Kidney capillary endothelial cell (primary cell): ENCODE data around the gene SSH2.

Source experiments
- DNase-seq: peaks from one replicate; pipeline ENCODE4 v3.0.0-alpha.2; 2018; ENCODE audit warnings: low spot score

The SSH2 gene

DNA sequence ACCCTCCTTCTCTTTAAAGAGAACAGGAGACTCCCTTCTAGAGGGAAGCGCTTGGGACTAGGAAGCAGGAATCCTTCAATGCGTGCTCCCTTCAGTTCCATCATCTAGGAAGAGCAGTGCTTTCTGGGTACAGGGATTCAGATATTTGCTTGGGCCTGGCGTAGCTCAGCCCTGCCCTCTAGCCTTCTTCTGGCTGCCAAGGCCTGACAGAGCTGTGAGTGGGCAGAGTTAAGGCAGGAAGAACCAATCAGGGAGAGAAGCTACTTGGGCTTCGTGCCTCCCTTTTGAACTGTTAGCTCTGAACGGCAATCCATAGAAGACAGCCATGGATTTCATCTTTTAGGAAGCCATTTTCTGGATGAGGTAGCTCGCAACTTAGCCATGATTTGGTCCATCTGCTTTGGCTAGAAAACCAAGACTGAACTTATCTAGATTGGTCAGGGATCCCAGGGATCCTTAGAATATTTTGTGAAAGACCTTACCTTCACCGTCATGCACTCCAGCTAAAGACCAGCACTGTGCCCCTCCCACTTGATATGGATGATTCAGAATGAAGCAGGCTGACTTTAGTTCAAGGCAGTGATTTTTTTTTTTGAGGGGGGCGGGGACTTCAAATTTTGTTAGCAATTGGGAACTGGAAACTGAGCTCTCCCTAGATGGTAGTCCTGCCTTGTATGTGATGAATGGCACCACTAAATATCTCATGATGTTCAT, 304.8 kb downstream of the SSH2 start:
- DNase-seq, result no peak

DNA sequence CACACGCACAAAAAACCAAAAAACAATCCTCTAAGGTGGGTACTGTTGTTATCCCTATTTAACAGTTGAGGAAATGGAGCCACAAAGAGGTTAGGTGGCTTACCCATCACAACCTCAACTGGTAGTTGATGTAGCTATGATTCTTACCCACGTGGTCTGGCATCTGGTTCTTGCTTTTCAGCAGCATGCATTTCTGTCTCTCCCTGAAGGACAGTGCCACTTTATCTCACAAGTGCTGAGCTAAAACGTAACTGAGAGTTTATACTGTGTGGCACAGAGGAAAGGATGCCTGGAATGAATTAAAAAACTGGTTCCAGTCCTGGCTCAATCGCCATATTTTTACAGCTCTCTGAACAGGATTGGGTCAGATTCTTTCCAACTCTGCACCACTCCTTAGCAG, 305.4 kb downstream of the SSH2 start:
- no peak for DNase-seq

GRCh38 chr17:29623283-29623647, 306.8 kb downstream of the SSH2 start:
- no peak for DNase-seq

GRCh38 chr17:29622337-29623282, 307.4 kb downstream of the SSH2 start, which contains the start of gene CORO6:
Gene CORO6, minus strand, starts transcription at chr17:29622912. Its CDS starts 1,491 bp downstream, at chr17:29621421.
- no peak for DNase-seq

GRCh38 chr17:29621751-29622194, 308.3 kb downstream of the SSH2 start:
- no peak for DNase-seq

- no peak for DNase-seq
Observed at GRCh38 chr17:29620779-29621500, 309.1 kb downstream of the SSH2 start.

DNA sequence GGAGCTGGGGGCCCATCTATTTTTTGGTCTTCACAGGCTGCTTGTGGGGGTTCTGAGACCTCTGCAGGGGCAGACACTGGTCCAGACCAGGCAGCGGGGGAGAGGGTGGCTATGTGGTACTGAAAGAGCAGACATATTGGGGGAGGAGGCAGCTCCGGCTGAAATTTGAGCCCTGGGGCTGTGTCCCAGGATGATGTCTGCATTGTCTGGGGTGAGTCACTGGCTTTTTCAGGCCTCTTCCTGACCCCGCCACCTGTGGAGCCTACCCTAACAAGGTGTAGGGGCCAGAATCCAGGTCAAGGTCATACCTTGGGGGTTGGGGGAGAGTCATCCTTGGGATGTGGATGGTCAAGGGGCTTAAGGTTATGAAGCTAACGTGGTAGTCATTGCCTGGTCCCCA, 309.8 kb downstream of the SSH2 start:
- no peak for DNase-seq

- no peak for DNase-seq
Observed at GRCh38 chr17:29619251-29619650, 310.8 kb downstream of the SSH2 start.

- no peak for DNase-seq
Observed at GRCh38 chr17:29618272-29619065, 311.6 kb downstream of the SSH2 start.

DNA sequence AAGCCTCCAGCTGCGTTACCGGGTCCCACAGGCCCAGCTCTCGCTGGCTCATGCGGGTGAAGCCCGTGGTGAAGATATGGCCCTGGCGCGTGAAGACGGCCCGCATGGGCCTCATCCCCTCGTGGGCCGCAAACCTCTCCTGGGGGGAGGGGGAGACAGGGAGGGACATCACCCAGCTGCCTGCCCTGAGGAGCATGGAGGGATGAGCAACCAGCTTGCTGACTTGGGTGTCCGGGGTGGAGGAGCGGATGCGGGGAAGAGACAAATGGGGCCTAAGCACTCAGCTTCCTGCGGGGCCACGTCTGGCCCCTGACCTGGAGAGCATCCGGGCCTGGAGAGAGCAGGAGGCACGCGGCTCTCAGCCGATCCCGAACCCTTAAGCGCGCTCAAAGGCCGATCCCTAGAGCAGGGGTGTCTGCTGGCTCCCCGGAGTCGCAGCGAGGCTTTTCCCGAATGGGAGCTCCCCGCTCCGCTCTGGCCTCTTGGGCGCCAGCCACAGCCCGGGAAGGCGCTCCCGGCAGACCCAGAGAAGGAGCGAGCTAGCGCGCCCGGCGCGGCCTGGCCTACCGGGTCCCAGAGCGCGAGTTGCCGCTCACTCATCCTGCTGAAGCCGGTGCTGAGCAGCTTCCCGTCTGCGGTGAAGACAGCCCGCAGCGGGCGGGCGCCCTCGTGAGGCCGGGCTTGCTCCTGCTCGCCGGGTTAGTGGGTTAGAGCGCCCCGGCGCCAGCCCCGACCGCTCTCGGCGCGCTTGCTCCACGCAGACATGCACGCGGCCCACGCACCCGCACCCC, 312.4 kb downstream of the SSH2 start:
- no peak for DNase-seq

DNA sequence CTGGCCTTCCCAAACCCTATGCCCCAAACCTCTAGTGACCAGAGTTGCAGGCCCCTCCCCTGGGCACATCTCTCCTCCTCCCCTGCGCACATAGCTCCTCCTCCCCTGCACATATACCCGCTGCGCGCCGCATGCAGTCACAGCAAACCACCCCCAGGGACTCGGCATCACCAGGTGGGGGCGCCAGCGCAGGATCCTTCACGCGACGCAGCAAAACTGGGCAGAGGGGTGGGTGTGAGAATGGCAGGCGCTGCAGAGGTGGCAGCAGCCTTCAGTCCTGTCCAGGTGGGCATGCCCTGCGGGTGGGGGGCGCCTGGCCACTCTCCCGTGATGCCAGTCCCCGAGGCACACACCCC, 312.9 kb downstream of the SSH2 start:
- DNase-seq, result peak; percentile 87

DNA sequence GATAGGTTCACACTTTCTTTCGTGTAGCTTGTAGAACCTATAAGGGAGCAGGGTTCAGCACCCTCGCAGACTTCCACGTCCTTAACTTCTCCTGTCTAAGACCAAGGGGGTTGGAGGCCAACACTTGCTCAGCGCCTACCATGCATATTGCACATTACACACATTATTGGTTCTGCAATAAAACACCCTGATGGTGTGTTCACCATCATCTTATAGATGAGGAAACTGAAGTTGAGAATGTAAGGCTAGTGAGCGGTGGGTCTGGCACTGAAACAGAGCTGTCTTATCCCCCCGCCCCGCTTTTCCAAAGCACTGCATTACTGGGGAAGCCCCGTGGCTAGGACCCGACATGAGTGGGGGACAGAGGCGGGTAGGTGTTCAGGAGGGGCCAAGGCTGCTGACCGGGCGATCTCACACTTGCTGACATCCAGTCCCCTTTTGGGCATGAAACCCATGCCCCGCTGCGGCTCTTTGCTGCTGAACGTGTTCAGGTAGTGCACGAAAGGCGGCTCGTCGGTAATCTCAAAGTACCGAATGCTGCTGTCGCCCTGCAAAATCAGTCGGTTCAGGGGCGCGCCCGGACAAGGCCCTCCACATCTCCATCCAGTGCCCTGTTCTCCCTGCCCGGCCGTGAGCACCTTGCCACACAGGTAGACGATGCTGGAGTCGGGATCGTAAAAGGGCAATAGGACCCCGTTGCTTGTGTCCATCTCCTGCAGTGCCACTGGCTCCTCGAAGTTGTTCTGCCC, 313.6 kb downstream of the SSH2 start:
- DNase-seq, result no peak

DNA sequence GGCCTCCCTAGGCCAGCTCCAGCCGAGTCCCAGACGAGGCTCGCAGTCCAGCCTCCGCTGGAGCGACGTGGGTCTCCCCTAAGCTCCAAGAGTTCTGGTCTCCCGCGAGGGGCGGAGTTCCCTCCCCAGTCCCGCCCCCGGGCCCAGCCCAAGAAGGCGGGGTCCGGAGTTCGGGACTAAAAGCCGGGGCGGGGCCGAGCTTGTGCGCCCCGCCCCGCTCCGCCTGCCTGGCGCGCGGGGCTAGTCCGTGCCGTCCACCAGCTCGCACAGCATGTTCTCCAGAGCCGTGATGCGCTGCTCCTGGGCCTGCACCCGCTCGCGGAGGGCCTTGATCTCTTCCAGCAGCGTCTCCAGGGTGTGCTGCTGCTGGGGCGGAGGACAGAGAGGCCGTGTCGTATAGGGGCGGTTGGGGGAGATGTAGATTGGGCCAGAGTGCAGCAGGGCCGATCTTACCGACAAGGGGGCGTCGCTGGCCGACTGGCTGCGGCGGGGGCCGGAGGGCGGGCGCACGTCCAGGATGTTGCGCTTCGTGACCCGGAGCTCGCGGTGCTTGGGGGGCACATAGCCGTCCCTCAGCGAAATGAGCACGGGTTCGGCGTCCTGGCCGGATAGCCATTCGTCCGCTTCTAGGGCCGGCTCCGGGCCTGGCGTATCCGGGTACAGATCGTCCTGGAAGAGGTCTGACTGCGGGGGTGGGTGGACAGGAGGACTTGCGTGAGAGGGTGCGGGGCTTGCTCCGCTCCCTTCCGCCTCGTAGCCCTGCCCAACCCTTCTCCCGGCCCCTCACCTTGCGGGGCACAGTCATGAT, 314.3 kb downstream of the SSH2 start:
- peak; percentile 85 for DNase-seq

DNA sequence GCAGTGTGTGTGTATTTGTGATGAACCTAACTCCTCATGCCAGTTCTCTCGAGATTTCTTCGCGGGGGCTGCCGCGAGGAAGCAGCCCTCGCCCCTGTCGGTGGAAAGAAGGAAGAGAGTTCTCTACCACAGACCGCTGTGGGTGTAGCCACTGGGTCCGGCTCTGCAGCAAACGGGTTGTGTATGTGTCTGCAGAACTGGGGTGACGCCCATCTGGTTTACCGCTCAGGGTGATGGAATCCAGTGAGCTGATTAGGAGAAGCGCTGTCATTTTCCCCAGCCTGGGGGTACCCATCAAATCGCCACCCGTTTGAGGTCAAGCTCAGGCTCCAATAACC, 315.0 kb downstream of the SSH2 start:
- no peak for DNase-seq

GRCh38 chr17:29614349-29615047, 315.5 kb downstream of the SSH2 start:
- no peak for DNase-seq

DNA sequence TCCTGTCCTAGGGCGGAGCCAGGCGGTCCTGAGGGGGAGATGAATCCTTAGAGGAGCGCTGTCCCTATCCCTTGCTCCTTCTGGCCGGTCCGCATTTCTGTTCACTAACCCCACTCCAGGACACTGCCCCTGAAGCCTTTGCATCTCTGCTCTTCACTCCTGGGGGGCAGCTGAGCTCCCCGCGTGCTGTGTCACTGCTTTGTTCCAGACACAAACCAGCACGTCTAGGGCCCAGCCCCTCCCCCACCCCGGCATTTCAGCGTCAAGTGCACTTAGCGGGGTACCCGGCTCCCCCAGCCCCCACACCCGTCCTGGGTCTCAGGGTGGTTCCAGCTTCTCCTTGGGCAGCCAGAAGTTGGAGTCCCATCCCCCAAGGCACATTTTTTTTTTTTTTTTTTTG, 316.2 kb downstream of the SSH2 start:
- DNase-seq, result no peak

DNA sequence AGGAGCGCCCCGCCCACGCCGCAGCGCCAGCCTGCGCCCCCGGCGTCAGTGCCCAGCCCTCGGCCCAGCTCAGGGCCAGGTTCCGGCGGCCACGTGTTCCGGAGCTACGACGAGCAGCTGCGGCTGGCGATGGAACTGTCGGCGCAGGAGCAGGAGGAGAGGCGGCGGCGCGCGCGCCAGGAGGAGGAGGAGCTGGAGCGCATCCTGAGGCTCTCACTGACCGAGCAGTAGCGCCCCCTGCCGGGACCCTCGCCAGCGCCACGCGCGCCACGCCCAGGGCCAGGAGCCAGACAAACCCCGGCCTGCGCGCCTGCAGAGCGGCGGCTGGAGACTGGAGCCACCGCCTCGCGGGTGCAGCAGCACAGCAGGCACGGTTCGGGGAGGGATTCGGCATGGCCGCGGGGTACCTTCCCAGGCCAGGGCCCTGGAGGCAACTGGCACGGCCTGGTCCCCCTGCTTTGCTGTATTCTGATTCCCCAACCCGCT, 316.6 kb downstream of the SSH2 start:
- peak; percentile 94 for DNase-seq

- DNase-seq, result no peak
Observed at GRCh38 chr17:29612404-29613280, 317.4 kb downstream of the SSH2 start.
